Peyer's patch (tissue), 4 donors: ENCODE data around the gene HM13.

ENCODE experiments used
- CTCF ChIP-seq, 6 experiments: fragments of 450-650 bp in 4 of 6; fragments of 200-600 bp in 2 of 6; sonication (generic) in 1 of 6; IDR thresholded peaks; one replicate each; pipeline ENCODE4 v1.5.1; 2017 to 2019; ENCODE audit warnings: antibody characterized with exemption in 6 of 6, mild to moderate bottlenecking in 3 of 6, moderate library complexity in 1 of 6
- POLR2A ChIP-seq, 2 donors: fragments of 450-650 bp; IDR thresholded peaks; one replicate each; pipeline ENCODE4 v1.5.1; 2017; ENCODE audit warnings: antibody characterized with exemption in 2 of 2, mild to moderate bottlenecking in 2 of 2, moderate library complexity in 2 of 2

- TF ChIP-seq CTCF (IDR thresholded peaks at IDR 0.05) = no peak
- TF ChIP-seq POLR2A (IDR thresholded peaks at IDR 0.05) = no peak
Measured at GRCh38 chr20:31579245-31579644, 65.0 kb downstream of the HM13 start.
